GM12878 (cell line): Measurements from ENCODE around the gene RP9. TPM values are rescaled to one million over a fixed set of nuclear protein-coding genes. Genes with fewer than 3 reads are reported as not detected.

Experiments used
- BHLHE40 ChIP-seq, 2 experiments: fragments of 450-650 bp in 1 of 2; IDR thresholded peaks; 2 replicates each; pipeline ENCODE4 v1.6.1; 2011 to 2017; ENCODE audit warnings: low read depth in 2 of 2, borderline replicate concordance in 1 of 2, improper control_type of control experiment in 1 of 2, low read length in 1 of 2, mild to moderate bottlenecking in 1 of 2
- CBX5 ChIP-seq: sonication (generic); IDR thresholded peaks from 2 replicates; pipeline ENCODE4 v1.6.1; 2016; ENCODE audit warnings: low read depth, moderate library complexity, mild to moderate bottlenecking, inconsistent platforms
- CHD2 ChIP-seq: IDR thresholded peaks from 2 replicates; pipeline ENCODE4 v1.6.1; 2011; ENCODE audit warnings: low read depth, low read length, improper control_type of control experiment, borderline replicate concordance
- E4F1 ChIP-seq: fragments of 450-650 bp; IDR thresholded peaks from 2 replicates; pipeline ENCODE4 v1.6.1; 2018; ENCODE audit warnings: borderline replicate concordance, mild to moderate bottlenecking; ENCODE audit not compliant: partially characterized antibody
- GATAD2B ChIP-seq: fragments of 450-650 bp; conservative IDR thresholded peaks from 2 replicates; pipeline ENCODE4 v1.6.1; 2017; ENCODE audit warnings: low read depth, mild to moderate bottlenecking, moderate library complexity
- HCFC1 ChIP-seq: fragments of 150-350 bp; IDR thresholded peaks from 2 replicates; pipeline ENCODE4 v1.6.1; 2014; ENCODE audit warnings: low read length
- IRF3 ChIP-seq: fragments of 450-650 bp; IDR thresholded peaks from 2 replicates; pipeline ENCODE4 v1.6.1; 2014; ENCODE audit warnings: mild to moderate bottlenecking
- PKNOX1 ChIP-seq: fragments of 450-650 bp; IDR thresholded peaks from 2 replicates; pipeline ENCODE4 v1.6.1; 2016; ENCODE audit warnings: mild to moderate bottlenecking
- RAD51 ChIP-seq: fragments of 450-650 bp; IDR thresholded peaks from 2 replicates; pipeline ENCODE4 v1.6.1; 2016; ENCODE audit warnings: moderate library complexity, mild to moderate bottlenecking, inconsistent platforms
- RCOR1 ChIP-seq: conservative IDR thresholded peaks from 2 replicates; pipeline ENCODE4 v1.6.1; 2012; ENCODE audit warnings: low read depth, low read length, improper control_type of control experiment
- SP1 ChIP-seq: IDR thresholded peaks from one replicate; pipeline ENCODE4 v1.6.1; 2011; ENCODE audit warnings: low read depth, low read length
- SREBF1 ChIP-seq: IDR thresholded peaks from 2 replicates; pipeline ENCODE4 v1.6.1; 2012; ENCODE audit warnings: mild to moderate bottlenecking, low read length
- STAT1 ChIP-seq: fragments of 450-650 bp; conservative IDR thresholded peaks from 2 replicates; pipeline ENCODE4 v1.6.1; 2014; ENCODE audit warnings: antibody characterized with exemption, mild to moderate bottlenecking
- TAF1 ChIP-seq: IDR thresholded peaks from 2 replicates; pipeline ENCODE4 v1.6.1; 2011; ENCODE audit warnings: mild to moderate bottlenecking, low read depth, low read length, borderline replicate concordance
- YBX1 ChIP-seq: fragments of 450-650 bp; IDR thresholded peaks from 2 replicates; pipeline ENCODE4 v1.6.1; 2016; ENCODE audit warnings: antibody characterized with exemption
- ZBTB33 ChIP-seq: fragments of 450-650 bp; IDR thresholded peaks from 2 replicates; pipeline ENCODE4 v1.6.1; 2017; ENCODE audit warnings: mild to moderate bottlenecking
- ZNF217 ChIP-seq: fragments of 450-650 bp; IDR thresholded peaks from 2 replicates; pipeline ENCODE4 v1.6.1; 2017; ENCODE audit warnings: antibody characterized with exemption, mild to moderate bottlenecking
- ZNF274 ChIP-seq: IDR thresholded peaks from one replicate; pipeline ENCODE4 v1.8.0; 2011; ENCODE audit not compliant: insufficient read length, insufficient read depth
- ZNF592 ChIP-seq: fragments of 450-650 bp; IDR thresholded peaks from 2 replicates; pipeline ENCODE4 v1.6.1; 2017; ENCODE audit warnings: mild to moderate bottlenecking, moderate library complexity
- polyA plus RNA-seq, 11 experiments: library from polyadenylated mRNA; depleted of rRNA in 4 of 11; unstranded in 6 of 11; stranded (reverse) in 5 of 11; fragments of >200 nt; fragmentation: Nextera tagmentation in 4 of 11; fragmentation: Illumina TruSeq in 1 of 11; extraction: Ambion mirVana in 4 of 11; extraction: Trizol in 1 of 11; gene quantifications; 1 replicate in 1 of 11; 2 replicates in 10 of 11; pipeline versions ENCODE4 v1.2.1 to v1.2.3, GENCODE V29; 2011 to 2016; ENCODE audit warnings: inconsistent platforms in 2 of 11, missing spikeins in 2 of 11, low read depth in 1 of 11
- total RNA-seq, 4 experiments: library from RNA; depleted of rRNA in 3 of 4; stranded (reverse); fragments of >200 nt in 3 of 4; fragmentation: Illumina TruSeq in 1 of 4; extraction: Trizol in 1 of 4; gene quantifications; 2 replicates each; pipeline versions ENCODE4 v1.2.1 to v1.2.3, GENCODE V29; 2013 to 2021

The RP9 gene
- total and polyA plus RNA-seq, 10 of the 15 experiments (the other 5 are each of a cell fraction or from before 2014, with no cell fraction given): 7.6 to 25.3 (median 16.9) TPM

- TF ChIP-seq YBX1 (no peak), BHLHE40 (IDR thresholded peaks at IDR 0.05; ENCODE audit: borderline replicate concordance in 1 of 2, low read depth in 2 of 2, low read length in 1 of 2) (peak in 1 of 2 experiments; percentile 51; a peak in 1 of 4 replicates), PKNOX1 (no peak), CHD2 (0 out of 2 replicates have a peak, but pooled peaks have one; percentile 17), E4F1 (no peak), STAT1 (no peak), RCOR1 (0 out of 2 replicates have a peak, but pooled peaks have one; percentile 31), RAD51 (peak; percentile 82), CBX5 (no peak), SREBF1 (0 out of 2 replicates have a peak, but pooled peaks have one; percentile 34), ZNF592 (no peak), IRF3 (peak; percentile 32; the same call in 1 of the 2 replicates), ZNF217 (no peak), HCFC1 (peak; percentile 91), ZNF274 (no peak), SP1 (peak; percentile 42), GATAD2B (no peak), ZBTB33 (no peak), TAF1 (peak; percentile 21; the same call in 1 of the 2 replicates)
These were observed 20.0 kb upstream of the RP9 start, which contains the start of gene BBS9 (continued) for GRCh38 chr7:33128990-33129805.
